WTC11 (cell line): Measurements from ENCODE around the gene RELT.

Source experiments
- CREB1 ChIP-seq: sonication (generic); formaldehyde crosslinking; IDR thresholded peaks from 2 replicates; pipeline ENCODE4 v1.8.0; 2023; ENCODE audit warnings: mild to moderate bottlenecking, missing genetic modification reagents
- CTCF ChIP-seq: fragments of 200-600 bp; IDR thresholded peaks from 2 replicates; pipeline ENCODE4 v1.8.0; 2022; ENCODE audit warnings: antibody characterized with exemption
- E2F1 ChIP-seq: sonication (generic); formaldehyde crosslinking; IDR thresholded peaks from 2 replicates; pipeline ENCODE4 v1.8.0; 2022; ENCODE audit warnings: mild to moderate bottlenecking, missing genetic modification reagents
- ELF4 ChIP-seq: sonication (generic); formaldehyde crosslinking; IDR thresholded peaks from 2 replicates; pipeline ENCODE4 v1.8.1; 2022; ENCODE audit warnings: low read depth, mild to moderate bottlenecking, moderate library complexity, missing genetic modification reagents
- IRF1 ChIP-seq: sonication (generic); formaldehyde crosslinking; IDR thresholded peaks from 2 replicates; pipeline ENCODE4 v1.8.0; 2023; ENCODE audit warnings: missing genetic modification reagents
- JUN ChIP-seq: sonication (generic); formaldehyde crosslinking; IDR thresholded peaks from 2 replicates; pipeline ENCODE4 v1.8.0; 2023; ENCODE audit warnings: mild to moderate bottlenecking, missing genetic modification reagents
- NFATC4 ChIP-seq: fragments of 250-450 bp; sonication (Bioruptor Pico); IDR thresholded peaks from 2 replicates; pipeline ENCODE4 v1.9.0; 2021; ENCODE audit warnings: mild to moderate bottlenecking
- TCF7 ChIP-seq: sonication (generic); formaldehyde crosslinking; IDR thresholded peaks from 2 replicates; pipeline ENCODE4 v1.8.0; 2022; ENCODE audit warnings: mild to moderate bottlenecking, low read depth, missing genetic modification reagents, moderate library complexity
- TEAD4 ChIP-seq: sonication (generic); formaldehyde crosslinking; IDR thresholded peaks from 2 replicates; pipeline ENCODE4 v1.8.0; 2022; ENCODE audit warnings: mild to moderate bottlenecking, missing genetic modification reagents
- ZMAT4 ChIP-seq: fragments of 250-450 bp; sonication (Bioruptor Pico); IDR thresholded peaks from 2 replicates; pipeline ENCODE4 v1.9.0; 2021; ENCODE audit warnings: mild to moderate bottlenecking
- ZNF138 ChIP-seq: sonication (generic); formaldehyde crosslinking; conservative IDR thresholded peaks from 2 replicates; pipeline ENCODE4 v1.8.1; 2022; ENCODE audit warnings: mild to moderate bottlenecking, moderate library complexity, missing genetic modification reagents
- TF ChIP-seq, protein P1 (sequence below): sonication (generic); formaldehyde crosslinking; conservative IDR thresholded peaks from 2 replicates; pipeline ENCODE4 v1.8.1; 2022; ENCODE audit warnings: mild to moderate bottlenecking, missing genetic modification reagents

DNA sequence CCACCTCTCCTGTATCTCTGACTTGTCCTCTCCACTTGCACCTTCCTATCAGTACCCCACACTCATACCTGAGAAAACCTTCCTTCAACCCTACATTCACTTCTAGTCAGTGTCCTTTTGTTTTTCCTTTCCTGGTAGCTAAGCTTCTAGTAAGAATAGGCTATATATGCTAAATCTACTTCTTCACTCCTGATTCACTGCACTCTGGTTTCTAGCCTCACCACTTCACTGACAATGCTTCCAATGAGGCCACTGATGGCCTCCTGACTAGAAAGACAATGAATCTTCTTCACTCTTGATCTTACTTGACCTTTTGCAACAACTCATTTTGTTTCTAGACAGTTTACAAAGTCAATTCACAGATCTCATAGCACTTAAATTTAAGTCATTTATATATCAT lies 52.0 kb downstream of the RELT start:
- TF ChIP-seq CTCF (no peak), E2F1 (CRISPR knock-in tag) (no peak), NFATC4 (no peak), CREB1 (CRISPR knock-in tag) (no peak), JUN (CRISPR knock-in tag) (no peak), ZMAT4 (CRISPR knock-in tag) (no peak), IRF1 (CRISPR knock-in tag) (no peak), TEAD4 (CRISPR knock-in tag) (no peak), TCF7 (no peak), ZNF138 (CRISPR knock-in tag) (no peak), ELF4 (CRISPR knock-in tag) (no peak)
- TF ChIP-seq, protein P1, sequence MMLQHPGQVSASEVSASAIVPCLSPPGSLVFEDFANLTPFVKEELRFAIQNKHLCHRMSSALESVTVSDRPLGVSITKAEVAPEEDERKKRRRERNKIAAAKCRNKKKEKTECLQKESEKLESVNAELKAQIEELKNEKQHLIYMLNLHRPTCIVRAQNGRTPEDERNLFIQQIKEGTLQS (CRISPR knock-in tag) = no peak
